Prostate gland (tissue), 2 donors: Measurements from ENCODE around the gene PIP5K1A.
A peak's percentile ranks its signal among the peaks of the same experiment; 100 is the strongest.

Experiments
- POLR2A ChIP-seq: fragments of 450-650 bp; IDR thresholded peaks from one replicate; pipeline ENCODE4 v1.6.1; 2016; ENCODE audit warnings: antibody characterized with exemption, mild to moderate bottlenecking
- POLR2AphosphoS5 ChIP-seq: sonication (generic); formaldehyde crosslinking; IDR thresholded peaks from one replicate; pipeline ENCODE4 v1.6.1; 2017; ENCODE audit warnings: antibody characterized with exemption
- TF ChIP-seq, protein P1 (sequence below), 4 experiments: fragments of 200-600 bp in 2 of 4; fragments of 450-650 bp in 2 of 4; sonication (generic) in 2 of 4; IDR thresholded peaks; 1 replicate in 3 of 4; 2 replicates in 1 of 4; pipeline ENCODE4 v1.5.1; 2016 to 2019; ENCODE audit warnings: antibody characterized with exemption in 4 of 4, mild to moderate bottlenecking in 2 of 4, moderate library complexity in 2 of 4

DNA sequence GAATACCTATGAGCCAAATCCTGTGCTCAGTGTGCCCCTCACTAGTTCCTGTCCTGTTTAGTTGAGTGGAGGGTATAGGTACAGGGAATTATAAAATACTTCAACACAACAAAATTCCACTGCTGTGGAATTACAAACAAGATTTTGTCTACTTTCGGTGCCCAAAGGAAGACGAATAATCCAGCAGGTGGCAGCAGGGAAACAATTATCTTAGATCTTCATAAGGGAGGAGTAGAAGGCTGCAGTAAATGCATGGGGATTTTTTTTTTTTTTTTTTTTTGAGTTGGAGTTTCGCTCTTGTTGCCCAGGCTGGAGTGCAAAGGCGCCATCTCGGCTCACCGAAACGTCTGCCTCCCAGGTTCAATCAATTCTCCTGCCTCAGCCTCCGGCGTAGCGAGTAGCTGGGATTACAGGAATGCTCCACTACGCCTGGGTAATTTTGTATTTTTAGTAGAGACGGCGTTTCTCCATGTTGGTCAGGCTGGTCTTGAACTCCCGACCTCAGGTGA lies 2.0 kb upstream of the PIP5K1A start:
- TF ChIP-seq POLR2AphosphoS5: peak; percentile 64
- TF ChIP-seq, protein P1, sequence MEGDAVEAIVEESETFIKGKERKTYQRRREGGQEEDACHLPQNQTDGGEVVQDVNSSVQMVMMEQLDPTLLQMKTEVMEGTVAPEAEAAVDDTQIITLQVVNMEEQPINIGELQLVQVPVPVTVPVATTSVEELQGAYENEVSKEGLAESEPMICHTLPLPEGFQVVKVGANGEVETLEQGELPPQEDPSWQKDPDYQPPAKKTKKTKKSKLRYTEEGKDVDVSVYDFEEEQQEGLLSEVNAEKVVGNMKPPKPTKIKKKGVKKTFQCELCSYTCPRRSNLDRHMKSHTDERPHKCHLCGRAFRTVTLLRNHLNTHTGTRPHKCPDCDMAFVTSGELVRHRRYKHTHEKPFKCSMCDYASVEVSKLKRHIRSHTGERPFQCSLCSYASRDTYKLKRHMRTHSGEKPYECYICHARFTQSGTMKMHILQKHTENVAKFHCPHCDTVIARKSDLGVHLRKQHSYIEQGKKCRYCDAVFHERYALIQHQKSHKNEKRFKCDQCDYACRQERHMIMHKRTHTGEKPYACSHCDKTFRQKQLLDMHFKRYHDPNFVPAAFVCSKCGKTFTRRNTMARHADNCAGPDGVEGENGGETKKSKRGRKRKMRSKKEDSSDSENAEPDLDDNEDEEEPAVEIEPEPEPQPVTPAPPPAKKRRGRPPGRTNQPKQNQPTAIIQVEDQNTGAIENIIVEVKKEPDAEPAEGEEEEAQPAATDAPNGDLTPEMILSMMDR (IDR thresholded peaks at IDR 0.05): peak; percentile 19 to 69 (median 56)
- TF ChIP-seq POLR2A: no peak
